Neural cell (in vitro differentiated cells): Measurements from ENCODE around the gene STOML3. TPM values are rescaled to one million over a fixed set of nuclear protein-coding genes. Genes with fewer than 3 reads are reported as not detected.

Experiments
- H2AFZ ChIP-seq: fragments of 200-600, 300-800 bp; sonication (generic), shearing (Covaris generic); 2 replicates; pipeline ENCODE4 v1.6.0; 2014; ENCODE audit warnings: low read depth, mild to moderate bottlenecking, antibody characterized with exemption, low read length, moderate library complexity
- H3F3A ChIP-seq: fragments of 200-600 bp; shearing (Covaris generic); 2 replicates; pipeline ENCODE4 v1.6.1; 2016; ENCODE audit warnings: mild to moderate bottlenecking, moderate library complexity, mixed read lengths, antibody characterized with exemption, low read length; ENCODE audit not compliant: insufficient read depth, poor library complexity, severe bottlenecking
- H3K27ac ChIP-seq: fragments of 200-600, 300-800 bp; sonication (generic), shearing (Covaris generic); 2 replicates; pipeline ENCODE4 v1.5.1; 2014; ENCODE audit warnings: mild to moderate bottlenecking, low read length, moderate library complexity
- H3K27me3 ChIP-seq: fragments of 300-800, 200-600 bp; sonication (generic), shearing (Covaris generic); 2 replicates; pipeline ENCODE4 v1.6.0; 2014; ENCODE audit warnings: mild to moderate bottlenecking, low read depth, low read length, moderate library complexity; ENCODE audit not compliant: insufficient read depth
- H3K36me3 ChIP-seq: fragments of 300-800, 200-600 bp; sonication (generic), shearing (Covaris generic); 2 replicates; pipeline ENCODE4 v1.5.1; 2014; ENCODE audit warnings: mild to moderate bottlenecking, antibody characterized with exemption, low read length, moderate library complexity; ENCODE audit not compliant: insufficient read depth
- H3K4me2 ChIP-seq: fragments of 300-800, 200-600 bp; sonication (generic), shearing (Covaris generic); 2 replicates; pipeline ENCODE4 v1.6.0; 2014; ENCODE audit warnings: mild to moderate bottlenecking, low read length
- H3K4me3 ChIP-seq: fragments of 300-800, 200-600 bp; sonication (generic), shearing (Covaris generic); 2 replicates; pipeline ENCODE4 v1.5.1; 2014; ENCODE audit warnings: mild to moderate bottlenecking, low read length, moderate library complexity
- H3K79me2 ChIP-seq: fragments of 200-600 bp; shearing (Covaris generic); replicated peaks from 2 replicates; pipeline ENCODE4 v1.6.0; 2014; ENCODE audit warnings: mild to moderate bottlenecking, low read length, moderate library complexity; ENCODE audit not compliant: insufficient read depth
- H3K9ac ChIP-seq: fragments of 300-800, 200-600 bp; sonication (generic), shearing (Covaris generic); 2 replicates; pipeline ENCODE4 v1.6.1; 2016; ENCODE audit warnings: mild to moderate bottlenecking, low read length, mixed read lengths
- H3K9me2 ChIP-seq: fragments of 200-600 bp; shearing (Covaris generic); 2 replicates; pipeline ENCODE4 v1.6.1; 2016; ENCODE audit warnings: mild to moderate bottlenecking, low read length, mixed read lengths; ENCODE audit not compliant: insufficient read depth
- H3K9me3 ChIP-seq: fragments of 200-600, 300-800 bp; sonication (generic), shearing (Covaris generic); 2 replicates; pipeline ENCODE4 v1.6.1; 2016; ENCODE audit warnings: mild to moderate bottlenecking, mixed run types, low read length, moderate library complexity, mixed read lengths
- H4K20me1 ChIP-seq: fragments of 200-600 bp; shearing (Covaris generic); 2 replicates; pipeline ENCODE4 v1.6.1; 2016; ENCODE audit warnings: mild to moderate bottlenecking, mixed run types; ENCODE audit not compliant: insufficient read depth
- CTCF ChIP-seq: fragments of 450-650 bp; IDR thresholded peaks from 2 replicates; pipeline ENCODE4 v1.5.1; 2014; ENCODE audit warnings: antibody characterized with exemption, mild to moderate bottlenecking, moderate library complexity; ENCODE audit not compliant: poor library complexity, severe bottlenecking
- EP300 ChIP-seq: fragments of 450-650 bp; conservative IDR thresholded peaks from 2 replicates; pipeline ENCODE4 v1.6.1; 2014; ENCODE audit warnings: antibody characterized with exemption, mild to moderate bottlenecking, moderate library complexity; ENCODE audit not compliant: poor library complexity, severe bottlenecking
- EZH2 ChIP-seq: fragments of 200-600, 300-800 bp; shearing (Covaris generic), sonication (generic); IDR thresholded peaks from 2 replicates; pipeline ENCODE4 v1.6.1; 2014; ENCODE audit warnings: antibody characterized with exemption, low read length, borderline replicate concordance, mild to moderate bottlenecking; ENCODE audit not compliant: insufficient read depth, poor library complexity, severe bottlenecking
- MXI1 ChIP-seq: fragments of 450-650 bp; conservative IDR thresholded peaks from 2 replicates; pipeline ENCODE4 v1.6.1; 2014; ENCODE audit warnings: antibody characterized with exemption, mild to moderate bottlenecking; ENCODE audit not compliant: poor library complexity, severe bottlenecking
- POLR2AphosphoS5 ChIP-seq: IDR thresholded peaks from 2 replicates; pipeline ENCODE4 v1.6.1; 2012
- RAD21 ChIP-seq: fragments of 450-650 bp; conservative IDR thresholded peaks from 2 replicates; pipeline ENCODE4 v1.6.1; 2014; ENCODE audit warnings: antibody characterized with exemption, mild to moderate bottlenecking, moderate library complexity
- REST ChIP-seq: IDR thresholded peaks from 2 replicates; pipeline ENCODE4 v1.6.1; 2012; ENCODE audit warnings: borderline replicate concordance
- SMC3 ChIP-seq: fragments of 450-650 bp; conservative IDR thresholded peaks from 2 replicates; pipeline ENCODE4 v1.6.1; 2014; ENCODE audit warnings: antibody characterized with exemption, mild to moderate bottlenecking, moderate library complexity; ENCODE audit not compliant: poor library complexity
- TAF1 ChIP-seq: IDR thresholded peaks from 2 replicates; pipeline ENCODE4 v1.6.1; 2012; ENCODE audit warnings: low read depth
- polyA plus RNA-seq: library from polyadenylated mRNA; depleted of rRNA; stranded (reverse); fragments of >200 nt; gene quantifications from 2 replicates; pipeline ENCODE4 v1.2.3, GENCODE V29; 2014

The STOML3 gene
- polyA plus RNA-seq, 1 donor from 2014 or later = not detected

GRCh38 chr13:38998739-38999138, 8.1 kb upstream of the STOML3 start:
- no peaks in the 10 kb centered on the region for H3K9me3 ChIP-seq
- no peaks in the 10 kb centered on the region for H3K9me2 ChIP-seq
- H3K27ac ChIP-seq = no peak overlapping the region
- no peak overlapping the region for H2AFZ ChIP-seq
- TF ChIP-seq RAD21 (no peak), EZH2 (no peak), EP300 (no peak), POLR2AphosphoS5 (no peak), SMC3 (no peak), CTCF (no peak), MXI1 (no peak), REST (no peak)
- H3K4me2 ChIP-seq = no peak overlapping the region
- H3K4me3 ChIP-seq = no peak overlapping the region
- H3K9ac ChIP-seq = no peak overlapping the region
- no peaks in the 10 kb centered on the region for H3K36me3 ChIP-seq
- no peaks in the 10 kb centered on the region for H3K27me3 ChIP-seq
- H3K79me2 ChIP-seq = no peaks in the 10 kb centered on the region
- no peaks in the 10 kb centered on the region for H4K20me1 ChIP-seq
- H3F3A ChIP-seq = no peaks in the 10 kb centered on the region

GRCh38 chr13:38993381-38993780, 2.8 kb upstream of the STOML3 start:
- Histone ChIP-seq H3K79me2 (no peaks in the 10 kb centered on the region), H3F3A (no peaks in the 10 kb centered on the region), H3K9ac (no peak overlapping the region), H3K36me3 (no peaks in the 10 kb centered on the region), H3K9me2 (no peaks in the 10 kb centered on the region), H3K4me2 (no peak overlapping the region), H3K27ac (no peak overlapping the region), H3K9me3 (no peaks in the 10 kb centered on the region), H4K20me1 (no peaks in the 10 kb centered on the region), H3K27me3 (no peaks in the 10 kb centered on the region), H3K4me3 (no peak overlapping the region), H2AFZ (no peak overlapping the region)
- TF ChIP-seq REST (no peak), MXI1 (no peak), SMC3 (no peak), EZH2 (no peak), POLR2AphosphoS5 (no peak), EP300 (no peak), CTCF (no peak), TAF1 (no peak), RAD21 (no peak)
